GM12892 (cell line): ENCODE results near the gene HLA-DQA1.

Experiments used
- POLR2A ChIP-seq: IDR thresholded peaks from 2 replicates; pipeline ENCODE4 v1.6.1; 2011; ENCODE audit warnings: low read depth, low read length, control low read depth
- POLR2AphosphoS5 ChIP-seq: IDR thresholded peaks from 2 replicates; pipeline ENCODE4 v1.6.1; 2011; ENCODE audit warnings: low read depth, low read length, control low read depth
- TAF1 ChIP-seq: IDR thresholded peaks from 2 replicates; pipeline ENCODE4 v1.6.1; 2011; ENCODE audit warnings: low read depth, mild to moderate bottlenecking, control low read depth, low read length, borderline replicate concordance

- TF ChIP-seq POLR2A (no peak), POLR2AphosphoS5 (no peak), TAF1 (no peak)
Observed at GRCh38 chr6:32665661-32666060, 28.5 kb downstream of the HLA-DQA1 start.
